Mucosa of descending colon (tissue), 3 donors: ENCODE measurements around the gene SUSD3. TPM values are rescaled to one million over a fixed set of nuclear protein-coding genes. Genes with fewer than 3 reads are reported as not detected.
A peak's percentile ranks its signal among the peaks of the same experiment; 100 is the strongest.

ENCODE experiments used
- ATAC-seq: fragments of 200-7000 bp; cut with Tn5 transposase; one replicate; pipeline ENCODE4 v1.9.1; 2020; ENCODE audit warnings: mild to moderate bottlenecking, moderate library complexity
- DNase-seq, 3 donors: peaks; one replicate each; pipeline ENCODE4 v3.0.0-alpha.2; 2020
- H3K36me3 ChIP-seq: fragments of 200-600 bp; one replicate; pipeline ENCODE4 v1.8.0; 2021; ENCODE audit warnings: low read depth, mild to moderate bottlenecking
- H3K4me1 ChIP-seq: fragments of 200-600 bp; one replicate; pipeline ENCODE4 v1.8.0; 2021; ENCODE audit warnings: low read depth, mild to moderate bottlenecking
- H3K4me3 ChIP-seq: fragments of 200-600 bp; one replicate; pipeline ENCODE4 v1.8.0; 2021; ENCODE audit warnings: mild to moderate bottlenecking
- H3K9me3 ChIP-seq: fragments of 200-600 bp; one replicate; pipeline ENCODE4 v1.8.0; 2021; ENCODE audit warnings: mild to moderate bottlenecking
- intact Hi-C, 2 donors: fragments of 100-400 bp; cut with DNase I in 1 of 2; cut with micrococcal nuclease in 1 of 2; formaldehyde crosslinking; loops; one replicate each; pipeline versions ENCODE4 v1.11.0 to v1.11.1; 2022; cut with DNase I, micrococcal nuclease
- total RNA-seq, 3 donors: library from RNA; stranded (reverse); fragmentation: NEBNext Ultra II Directional in 2 of 3; extraction: Animal tissue kit (Norgen Biotek cat#: 25700) in 2 of 3; gene quantifications; one replicate each; pipeline versions ENCODE4 v1.2.1 to v1.2.4, GENCODE V29; 2021 to 2023
- TF ChIP-seq, protein P1 (sequence below): fragments of 200-600 bp; IDR thresholded peaks from one replicate; pipeline ENCODE4 v1.8.0; 2022; ENCODE audit warnings: antibody characterized with exemption, mild to moderate bottlenecking
- donor health status: DM: no; HTN: no; CAD: no; lungs with moderate emphysema.
- donor health status: DM: no; HTN: no; CAD: no.
- donor health status: DM: no; HTN: yes; CAD: no.

Gene SUSD3
- total RNA-seq, 3 donors from 2014 or later: 1.2 to 2.5 (median 1.8) TPM

DNA sequence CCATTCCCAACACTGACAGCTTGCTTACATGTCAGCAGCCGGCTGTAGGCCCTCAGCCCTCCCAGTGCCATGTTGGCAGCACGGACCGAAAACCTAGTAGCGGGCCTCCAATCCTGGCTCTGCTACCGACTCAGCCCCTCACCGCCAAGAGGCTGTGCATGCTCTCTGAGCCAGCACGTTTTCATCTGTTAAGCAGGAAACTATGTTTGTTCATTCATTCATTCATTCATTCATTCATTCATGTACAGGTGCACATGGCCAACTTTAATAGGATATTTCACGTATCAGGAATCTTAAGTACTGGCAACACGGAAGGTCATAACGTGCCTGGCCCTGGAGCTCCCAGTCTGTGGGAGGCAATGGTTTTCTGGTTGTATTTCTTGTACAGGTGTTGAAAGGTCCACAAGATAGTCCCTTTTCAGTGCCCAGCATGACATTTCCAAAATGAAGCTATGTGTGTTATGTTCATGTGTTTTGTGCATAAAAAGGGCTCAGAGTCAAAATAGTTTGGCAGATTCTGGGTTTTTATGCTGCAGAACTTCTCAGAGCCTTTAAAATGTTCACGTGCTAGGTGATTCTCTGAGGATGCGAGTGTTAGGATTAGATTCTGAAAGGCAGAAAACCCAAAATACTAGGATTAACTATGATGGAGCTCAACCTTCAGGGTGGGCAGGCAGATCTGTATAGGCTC is 17.7 kb downstream of the SUSD3 start:
- Histone ChIP-seq H3K36me3 (no peaks in the 10 kb centered on the region), H3K4me1 (no peaks in the 10 kb centered on the region), H3K9me3 (no peaks in the 10 kb centered on the region), H3K4me3 (no peak overlapping the region)
- intact Hi-C loops: no loop called here
- ATAC-seq (no peak), DNase-seq (no peak)
- TF ChIP-seq, protein P1, sequence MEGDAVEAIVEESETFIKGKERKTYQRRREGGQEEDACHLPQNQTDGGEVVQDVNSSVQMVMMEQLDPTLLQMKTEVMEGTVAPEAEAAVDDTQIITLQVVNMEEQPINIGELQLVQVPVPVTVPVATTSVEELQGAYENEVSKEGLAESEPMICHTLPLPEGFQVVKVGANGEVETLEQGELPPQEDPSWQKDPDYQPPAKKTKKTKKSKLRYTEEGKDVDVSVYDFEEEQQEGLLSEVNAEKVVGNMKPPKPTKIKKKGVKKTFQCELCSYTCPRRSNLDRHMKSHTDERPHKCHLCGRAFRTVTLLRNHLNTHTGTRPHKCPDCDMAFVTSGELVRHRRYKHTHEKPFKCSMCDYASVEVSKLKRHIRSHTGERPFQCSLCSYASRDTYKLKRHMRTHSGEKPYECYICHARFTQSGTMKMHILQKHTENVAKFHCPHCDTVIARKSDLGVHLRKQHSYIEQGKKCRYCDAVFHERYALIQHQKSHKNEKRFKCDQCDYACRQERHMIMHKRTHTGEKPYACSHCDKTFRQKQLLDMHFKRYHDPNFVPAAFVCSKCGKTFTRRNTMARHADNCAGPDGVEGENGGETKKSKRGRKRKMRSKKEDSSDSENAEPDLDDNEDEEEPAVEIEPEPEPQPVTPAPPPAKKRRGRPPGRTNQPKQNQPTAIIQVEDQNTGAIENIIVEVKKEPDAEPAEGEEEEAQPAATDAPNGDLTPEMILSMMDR: no peak

DNA sequence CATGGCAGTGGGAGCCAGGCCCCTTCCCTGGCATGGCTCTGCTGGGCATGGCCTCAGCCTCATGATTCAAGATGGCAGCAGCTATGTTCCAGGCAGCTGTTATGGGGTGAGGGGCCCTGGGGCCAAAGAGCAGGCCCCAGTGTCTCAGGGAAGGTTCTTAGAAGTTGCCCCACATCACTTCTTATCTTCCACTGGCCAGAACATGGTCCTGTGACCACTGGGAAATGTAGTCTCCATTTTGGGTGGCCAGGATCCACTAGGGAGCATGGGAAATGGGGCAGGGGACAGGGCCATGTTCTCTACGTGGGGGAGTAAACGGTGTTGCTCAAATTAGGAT is 18.3 kb downstream of the SUSD3 start:
- Histone ChIP-seq H3K4me1 (no peaks in the 10 kb centered on the region), H3K4me3 (no peak overlapping the region), H3K9me3 (no peaks in the 10 kb centered on the region), H3K36me3 (no peaks in the 10 kb centered on the region)
- TF ChIP-seq, protein P1: no peak
- DNase-seq (peak in 1 of 3 donors; percentile 1), ATAC-seq (no peak)
- intact Hi-C loops: no loop called here

DNA sequence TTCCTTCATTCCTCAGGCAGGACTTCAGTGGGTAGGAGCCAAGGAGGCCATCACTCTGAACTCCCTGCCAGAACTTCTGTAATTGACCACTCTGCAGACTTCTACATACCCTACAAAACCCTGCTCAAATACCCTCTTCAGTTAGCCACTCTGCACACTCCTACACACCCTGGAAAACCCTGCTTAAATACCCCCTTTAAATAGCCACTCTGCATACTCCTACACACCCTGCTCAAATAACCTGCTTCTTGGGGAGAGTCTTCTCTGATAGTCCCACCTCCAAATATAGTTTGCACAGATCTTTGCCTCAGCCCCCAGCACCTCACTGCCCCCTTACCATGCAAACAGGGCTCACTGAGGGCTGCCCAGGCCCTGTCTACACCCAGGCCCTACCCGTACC is 18.9 kb downstream of the SUSD3 start:
- no peaks in the 10 kb centered on the region for H3K4me1 ChIP-seq
- TF ChIP-seq, protein P1: no peak
- DNase-seq (no peak), ATAC-seq (no peak)
- H3K4me3 ChIP-seq: no peak overlapping the region
- H3K9me3 ChIP-seq: no peaks in the 10 kb centered on the region
- no peaks in the 10 kb centered on the region for H3K36me3 ChIP-seq
- intact Hi-C loops: no loop called here

DNA sequence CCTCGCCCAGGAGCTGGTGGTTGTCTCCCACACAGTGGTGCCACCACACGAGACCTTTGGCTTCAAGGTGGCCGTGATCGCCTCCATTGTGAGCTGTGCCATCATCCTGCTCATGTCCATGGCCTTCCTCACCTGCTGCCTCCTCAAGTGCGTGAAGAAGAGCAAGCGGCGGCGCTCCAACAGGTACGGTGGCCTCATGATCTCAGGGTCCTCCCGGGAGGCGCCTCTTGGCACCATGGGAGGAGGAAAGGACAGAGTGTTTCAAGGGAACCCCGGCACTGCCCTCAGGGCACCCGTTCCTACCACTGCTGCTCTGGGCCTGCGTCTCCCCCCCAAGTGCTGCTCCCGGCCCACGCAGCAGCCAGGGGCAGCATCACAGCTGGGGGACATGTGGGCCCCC is 19.3 kb downstream of the SUSD3 start:
- ATAC-seq: no peak
- DNase-seq: peak in 2 of 3 donors; percentile 16 to 31
- TF ChIP-seq, protein P1: no peak
- Histone ChIP-seq H3K4me3 (no peak overlapping the region), H3K9me3 (no peaks in the 10 kb centered on the region), H3K4me1 (no peaks in the 10 kb centered on the region), H3K36me3 (no peaks in the 10 kb centered on the region)
- intact Hi-C loops: no loop called here

DNA sequence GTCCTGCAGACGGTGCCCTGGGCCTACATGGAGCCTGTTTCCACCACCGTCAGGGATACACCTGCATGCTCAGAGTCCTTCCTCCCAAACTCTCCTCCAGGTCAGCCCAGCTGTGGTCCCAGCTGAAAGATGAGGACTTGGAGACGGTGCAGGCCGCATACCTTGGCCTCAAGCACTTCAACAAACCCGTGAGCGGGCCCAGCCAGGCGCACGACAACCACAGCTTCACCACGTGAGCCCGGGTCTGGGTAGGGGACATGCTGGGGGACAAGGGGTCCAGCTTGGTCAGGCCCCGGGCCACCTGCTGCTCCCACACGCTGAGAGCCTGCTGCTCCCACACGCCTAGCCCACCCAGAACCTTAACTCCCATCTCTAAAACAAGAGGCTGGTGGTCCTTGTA is 20.9 kb downstream of the SUSD3 start:
- no peaks in the 10 kb centered on the region for H3K9me3 ChIP-seq
- no peak overlapping the region for H3K4me3 ChIP-seq
- no peaks in the 10 kb centered on the region for H3K36me3 ChIP-seq
- peak in 2 of 3 donors; percentile 14 to 39 for DNase-seq
- no peak for ATAC-seq
- TF ChIP-seq, protein P1: no peak
- no peaks in the 10 kb centered on the region for H3K4me1 ChIP-seq
- intact Hi-C loops: no loop called here

DNA sequence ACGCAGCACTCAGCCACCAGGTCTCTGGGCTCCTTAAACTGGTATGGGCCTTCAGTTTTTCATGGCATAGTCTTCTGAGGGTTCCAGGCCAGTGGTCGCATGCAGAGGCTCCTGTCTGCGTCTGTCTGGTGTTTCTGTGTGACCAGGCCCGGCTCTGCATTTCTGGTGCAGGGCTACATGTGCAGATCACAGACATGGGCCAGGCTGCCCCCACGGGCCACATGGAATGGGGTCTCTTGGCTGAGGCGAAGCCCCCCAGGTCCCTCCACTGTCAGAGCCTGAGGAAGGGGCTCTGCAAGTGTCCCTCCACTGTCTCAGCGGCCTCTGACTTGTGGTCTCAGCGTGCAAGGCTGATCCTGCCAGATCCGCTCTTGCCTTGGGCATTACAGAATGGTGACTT is 21.9 kb downstream of the SUSD3 start:
- no peaks in the 10 kb centered on the region for H3K36me3 ChIP-seq
- H3K4me3 ChIP-seq: no peak overlapping the region
- intact Hi-C loops: no loop called here
- TF ChIP-seq, protein P1: no peak
- ATAC-seq (no peak), DNase-seq (peak in 2 of 3 donors; percentile 4 to 23)
- H3K4me1 ChIP-seq: no peaks in the 10 kb centered on the region
- H3K9me3 ChIP-seq: no peaks in the 10 kb centered on the region
